IPS-20b (cell line): Measurements from ENCODE around the gene ORC3.

Experiments
- H3K27ac ChIP-seq: one replicate; pipeline ENCODE4 v1.5.1; 2013; ENCODE audit warnings: low read length
- H3K27me3 ChIP-seq: 2 replicates; pipeline ENCODE4 v1.6.1; 2013; ENCODE audit warnings: mild to moderate bottlenecking, low read length, inconsistent platforms; ENCODE audit not compliant: insufficient read depth
- H3K36me3 ChIP-seq: 2 replicates; pipeline ENCODE4 v1.6.1; 2013; ENCODE audit warnings: low read depth, mild to moderate bottlenecking, inconsistent platforms, low read length, moderate library complexity; ENCODE audit not compliant: insufficient read depth
- H3K4me1 ChIP-seq: 2 replicates; pipeline ENCODE4 v1.6.1; 2013; ENCODE audit warnings: mild to moderate bottlenecking, control low read depth, inconsistent platforms, low read length, moderate library complexity; ENCODE audit not compliant: insufficient read depth
- H3K4me3 ChIP-seq: 2 replicates; pipeline ENCODE4 v1.5.1; 2013; ENCODE audit warnings: mild to moderate bottlenecking, low read length, inconsistent platforms
- H3K9ac ChIP-seq: 2 replicates; pipeline ENCODE4 v1.6.1; 2013; ENCODE audit warnings: low read depth, mild to moderate bottlenecking, inconsistent platforms, low read length, moderate library complexity
- H3K9me3 ChIP-seq: 2 replicates; pipeline ENCODE4 v1.6.1; 2013; ENCODE audit warnings: mild to moderate bottlenecking, low read depth, low read length, inconsistent platforms; ENCODE audit not compliant: insufficient read depth

The ORC3 gene

GRCh38 chr6:87641065-87641692 is 51.2 kb downstream of the ORC3 start:
- no peak overlapping the region for H3K27ac ChIP-seq
- H3K9ac ChIP-seq: no peak overlapping the region
- H3K4me1 ChIP-seq: peaks cover 5% of the 10 kb centered on the region
- H3K27me3 ChIP-seq: no peaks in the 10 kb centered on the region
- no peak overlapping the region for H3K4me3 ChIP-seq
- H3K36me3 ChIP-seq: peaks cover 47% of the 10 kb centered on the region
- H3K9me3 ChIP-seq: no peaks in the 10 kb centered on the region

- H3K9ac ChIP-seq: no peak overlapping the region
- H3K27me3 ChIP-seq: no peaks in the 10 kb centered on the region
- peaks cover 5% of the 10 kb centered on the region for H3K4me1 ChIP-seq
- peaks cover 14% of the 10 kb centered on the region for H3K36me3 ChIP-seq
- H3K4me3 ChIP-seq: no peak overlapping the region
- H3K9me3 ChIP-seq: no peaks in the 10 kb centered on the region
- H3K27ac ChIP-seq: no peak overlapping the region
Measured at GRCh38 chr6:87645080-87645479, 55.1 kb downstream of the ORC3 start.

- Histone ChIP-seq H3K9ac (peak overlapping the region; percentile 3; the same call in 1 of the 2 replicates), H3K27ac (peak overlapping the region; percentile 27), H3K27me3 (no peaks in the 10 kb centered on the region), H3K4me3 (peak overlapping the region; percentile 11; the same call in 1 of the 2 replicates), H3K9me3 (no peaks in the 10 kb centered on the region), H3K36me3 (peaks cover 35% of the 10 kb centered on the region), H3K4me1 (peaks cover 24% of the 10 kb centered on the region; the same call in 1 of the 2 replicates)
Measured at GRCh38 chr6:87653074-87653962, 63.4 kb downstream of the ORC3 start.

- peaks cover 40% of the 10 kb centered on the region for H3K36me3 ChIP-seq
- H3K9ac ChIP-seq: peak overlapping the region; percentile 3; the same call in 1 of the 2 replicates
- H3K27me3 ChIP-seq: no peaks in the 10 kb centered on the region
- peak overlapping the region; percentile 27 for H3K27ac ChIP-seq
- H3K4me3 ChIP-seq: peak overlapping the region; percentile 11; the same call in 1 of the 2 replicates
- H3K4me1 ChIP-seq: peaks cover 24% of the 10 kb centered on the region; the same call in 1 of the 2 replicates
- H3K9me3 ChIP-seq: no peaks in the 10 kb centered on the region
Measured at GRCh38 chr6:87654122-87654521, 64.2 kb downstream of the ORC3 start.

- no peak overlapping the region for H3K4me3 ChIP-seq
- H3K27me3 ChIP-seq: no peaks in the 10 kb centered on the region
- peaks cover 47% of the 10 kb centered on the region for H3K36me3 ChIP-seq
- no peak overlapping the region for H3K27ac ChIP-seq
- no peaks in the 10 kb centered on the region for H3K9me3 ChIP-seq
- peaks cover 24% of the 10 kb centered on the region; the same call in 1 of the 2 replicates for H3K4me1 ChIP-seq
- no peak overlapping the region for H3K9ac ChIP-seq
Measured at GRCh38 chr6:87654875-87655454, 65.0 kb downstream of the ORC3 start.

GRCh38 chr6:87655824-87656223 is 65.9 kb downstream of the ORC3 start:
- H3K4me3 ChIP-seq: no peak overlapping the region
- peaks cover 55% of the 10 kb centered on the region for H3K36me3 ChIP-seq
- no peaks in the 10 kb centered on the region for H3K9me3 ChIP-seq
- H3K27me3 ChIP-seq: no peaks in the 10 kb centered on the region
- no peak overlapping the region for H3K27ac ChIP-seq
- no peak overlapping the region for H3K9ac ChIP-seq
- peaks cover 24% of the 10 kb centered on the region; the same call in 1 of the 2 replicates for H3K4me1 ChIP-seq

GRCh38 chr6:87656857-87657256 is 66.9 kb downstream of the ORC3 start:
- H3K27me3 ChIP-seq: no peaks in the 10 kb centered on the region
- H3K4me1 ChIP-seq: peaks cover 24% of the 10 kb centered on the region; the same call in 1 of the 2 replicates
- H3K27ac ChIP-seq: no peak overlapping the region
- H3K9ac ChIP-seq: no peak overlapping the region
- peaks cover 61% of the 10 kb centered on the region for H3K36me3 ChIP-seq
- no peak overlapping the region for H3K4me3 ChIP-seq
- no peaks in the 10 kb centered on the region for H3K9me3 ChIP-seq

GRCh38 chr6:87658516-87658915 is 68.6 kb downstream of the ORC3 start:
- Histone ChIP-seq H3K27ac (no peak overlapping the region), H3K36me3 (peaks cover 74% of the 10 kb centered on the region), H3K27me3 (no peaks in the 10 kb centered on the region), H3K9me3 (no peaks in the 10 kb centered on the region), H3K4me1 (peaks cover 10% of the 10 kb centered on the region; the same call in 1 of the 2 replicates), H3K4me3 (no peak overlapping the region), H3K9ac (no peak overlapping the region)

GRCh38 chr6:87660226-87660911 is 70.4 kb downstream of the ORC3 start:
- H3K27me3 ChIP-seq: no peaks in the 10 kb centered on the region
- H3K4me3 ChIP-seq: no peak overlapping the region
- no peaks in the 10 kb centered on the region for H3K4me1 ChIP-seq
- no peak overlapping the region for H3K27ac ChIP-seq
- no peak overlapping the region for H3K9ac ChIP-seq
- no peaks in the 10 kb centered on the region for H3K9me3 ChIP-seq
- peaks cover 80% of the 10 kb centered on the region for H3K36me3 ChIP-seq

- Histone ChIP-seq H3K27ac (no peak overlapping the region), H3K27me3 (no peaks in the 10 kb centered on the region), H3K4me1 (no peaks in the 10 kb centered on the region), H3K9me3 (no peaks in the 10 kb centered on the region), H3K36me3 (peaks cover 81% of the 10 kb centered on the region), H3K4me3 (no peak overlapping the region), H3K9ac (no peak overlapping the region)
Measured at GRCh38 chr6:87661016-87661415, 71.1 kb downstream of the ORC3 start.

GRCh38 chr6:87661503-87661902 is 71.6 kb downstream of the ORC3 start:
- H3K9ac ChIP-seq: no peak overlapping the region
- no peak overlapping the region for H3K27ac ChIP-seq
- H3K27me3 ChIP-seq: no peaks in the 10 kb centered on the region
- peaks cover 81% of the 10 kb centered on the region for H3K36me3 ChIP-seq
- no peaks in the 10 kb centered on the region for H3K9me3 ChIP-seq
- no peak overlapping the region for H3K4me3 ChIP-seq
- H3K4me1 ChIP-seq: no peaks in the 10 kb centered on the region
